Inflammatory macrophage treated with lipopolysaccharide for 1 hour (primary cell): ENCODE measurements around the gene TEX264.

Source experiments
- DNase-seq, 2 donors: peaks; one replicate each; pipeline ENCODE4 v3.0.0-alpha.2; 2020 to 2022

The TEX264 gene

GRCh38 chr3:51676102-51676640 is 5.1 kb downstream of the TEX264 start:
- DNase-seq = no peak

DNA sequence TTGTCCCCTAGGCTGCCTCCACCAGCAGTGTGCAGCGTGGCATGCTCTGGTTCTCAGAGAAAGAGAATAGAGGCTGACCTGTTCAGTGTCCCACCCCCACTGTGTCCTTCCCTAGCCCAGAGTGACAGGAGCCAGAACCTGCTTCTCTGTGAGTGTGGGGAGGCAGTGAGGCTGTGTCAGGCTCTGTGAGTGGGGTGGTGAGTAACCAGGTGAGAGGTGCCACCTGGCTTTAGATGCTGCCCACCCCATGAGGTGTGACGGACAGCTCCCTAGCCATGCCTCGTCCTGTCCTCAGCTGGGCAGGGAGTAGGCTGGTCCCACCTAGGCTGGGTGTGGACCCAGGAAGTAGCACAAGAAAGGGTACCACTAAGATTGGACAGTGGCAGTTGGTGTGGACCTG is 6.3 kb downstream of the TEX264 start:
- no peak for DNase-seq

- no peak for DNase-seq
Observed at GRCh38 chr3:51678186-51678585, 7.1 kb downstream of the TEX264 start.

GRCh38 chr3:51678641-51679040 is 7.6 kb downstream of the TEX264 start:
- DNase-seq = no peak

- no peak for DNase-seq
Observed at GRCh38 chr3:51679318-51679717, 8.3 kb downstream of the TEX264 start.

DNA sequence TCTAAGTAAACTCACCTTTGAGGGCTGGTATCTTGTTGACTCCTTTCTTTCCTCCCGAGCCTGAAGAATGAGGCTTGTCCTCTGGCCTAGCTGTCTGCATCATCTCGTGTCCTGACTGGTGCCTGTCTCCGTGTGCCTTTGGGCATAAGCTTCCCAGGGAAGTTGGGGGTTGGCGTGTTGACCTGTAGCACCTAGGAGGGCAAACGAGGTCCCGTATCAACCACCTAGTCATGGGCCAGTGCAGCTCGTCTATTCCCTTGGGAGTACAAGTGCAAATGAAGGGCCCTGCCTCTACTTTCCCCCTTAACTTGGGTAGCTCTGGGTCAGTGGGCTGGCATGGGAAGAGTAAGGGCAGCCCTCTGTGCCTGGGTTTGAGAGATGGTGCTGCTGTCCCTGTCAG is 8.7 kb downstream of the TEX264 start:
- DNase-seq = no peak

GRCh38 chr3:51680196-51680595 is 9.1 kb downstream of the TEX264 start:
- DNase-seq = no peak

GRCh38 chr3:51680663-51681230 is 9.7 kb downstream of the TEX264 start:
- DNase-seq = peak in 1 of 2 donors; percentile 67

- peak; percentile 70 to 72 for DNase-seq
Observed at GRCh38 chr3:51681453-51681852, 10.4 kb downstream of the TEX264 start.

DNA sequence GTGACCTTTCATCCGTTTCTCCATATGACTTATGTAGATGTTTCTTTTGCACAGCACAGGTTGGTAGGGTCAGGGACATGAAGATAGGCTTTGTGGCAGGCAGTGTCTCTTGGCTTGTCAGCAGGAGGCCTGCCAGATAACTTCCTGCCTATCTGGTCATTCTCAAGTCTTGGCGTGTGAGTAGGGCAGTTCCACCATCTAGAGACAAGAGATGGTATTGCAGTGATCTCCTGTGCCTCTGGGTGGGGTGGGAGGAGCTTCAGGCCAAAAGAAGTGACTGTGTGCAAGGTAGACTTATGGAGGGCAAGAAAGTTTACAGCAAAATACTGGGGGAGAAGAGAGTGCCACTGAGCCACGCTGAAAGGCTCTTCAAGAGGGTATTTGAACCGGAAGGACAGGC is 11.0 kb downstream of the TEX264 start:
- DNase-seq = peak; percentile 82 to 94

DNA sequence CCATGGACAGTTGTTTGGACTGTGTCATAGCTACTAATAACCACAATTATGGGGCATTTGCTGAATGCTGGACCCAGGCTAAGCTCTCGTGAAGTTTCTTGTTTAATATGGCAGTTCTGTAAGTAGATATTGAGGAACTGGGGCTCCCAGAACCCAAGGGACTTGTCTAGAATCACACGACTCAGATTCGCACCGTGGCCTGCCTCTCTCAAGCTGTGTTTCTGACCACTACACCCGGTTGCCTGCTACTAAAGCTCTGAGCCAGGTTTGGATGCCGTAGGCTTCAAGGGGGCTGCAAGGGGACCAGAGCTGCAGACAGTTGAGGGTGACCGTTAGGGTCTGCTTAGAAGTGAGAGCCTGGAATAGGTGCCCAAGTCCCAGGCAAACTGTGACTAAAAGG is 11.5 kb downstream of the TEX264 start:
- DNase-seq = no peak

DNA sequence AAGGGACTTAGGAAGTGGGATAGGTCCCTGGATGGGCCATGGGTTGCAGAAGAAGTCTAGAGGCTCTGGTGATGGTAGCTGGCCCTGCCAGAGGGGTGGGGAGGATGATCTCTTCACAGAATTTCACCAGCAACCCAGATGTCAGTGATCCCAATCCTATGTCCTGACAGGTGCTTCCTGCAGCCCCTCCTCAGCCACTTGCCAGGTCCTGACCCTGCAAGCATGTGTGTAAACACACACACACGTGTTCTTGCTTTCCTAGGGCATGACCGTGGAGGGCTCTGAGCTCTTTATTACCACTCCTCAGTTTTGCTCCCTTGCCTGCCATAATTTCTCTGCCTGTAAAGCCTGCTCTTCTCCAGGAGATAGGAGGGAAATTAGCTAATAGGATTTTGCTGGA is 12.5 kb downstream of the TEX264 start:
- DNase-seq = no peak

GRCh38 chr3:51684971-51685751 is 14.1 kb downstream of the TEX264 start:
- no peak for DNase-seq

- DNase-seq = no peak
Observed at GRCh38 chr3:51686056-51686455, 15.0 kb downstream of the TEX264 start.

DNA sequence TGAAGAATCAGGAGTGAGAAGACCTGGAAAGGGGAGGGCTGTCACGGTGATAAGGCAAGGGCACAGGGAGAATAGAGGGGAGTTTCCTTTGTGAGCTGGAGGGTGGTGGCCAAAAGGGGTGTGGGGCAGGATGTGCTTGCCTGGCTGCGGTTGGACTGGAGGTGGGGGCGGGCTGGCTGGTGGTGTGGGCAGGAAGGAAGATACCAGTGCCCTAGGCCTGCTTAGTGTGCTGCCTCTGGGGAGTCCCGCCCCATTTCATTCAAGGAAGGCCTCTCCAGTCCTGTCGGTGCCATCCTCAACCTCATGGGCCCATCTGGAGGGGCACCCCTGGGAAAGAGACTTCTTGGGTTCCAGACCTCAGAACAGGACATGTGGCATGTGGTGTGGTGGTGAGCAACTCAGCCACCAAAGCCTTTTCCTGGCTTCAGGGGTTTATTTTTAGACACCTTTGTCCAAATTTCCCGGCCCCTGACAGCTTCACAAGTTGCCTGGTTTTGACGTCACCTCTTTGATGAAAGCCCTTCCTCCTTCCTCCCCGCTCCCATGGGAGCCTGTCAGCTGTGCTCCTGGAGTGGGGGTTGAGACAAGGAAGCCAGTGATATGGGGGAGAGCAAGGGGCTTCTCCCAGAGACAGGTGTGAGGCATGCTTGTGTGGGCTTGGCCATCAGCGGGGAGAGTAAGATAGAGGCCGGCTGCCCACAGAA is 15.6 kb downstream of the TEX264 start:
- peak; percentile 59 to 82 for DNase-seq

- DNase-seq = no peak
Observed at GRCh38 chr3:51687431-51688205, 16.6 kb downstream of the TEX264 start.

DNA sequence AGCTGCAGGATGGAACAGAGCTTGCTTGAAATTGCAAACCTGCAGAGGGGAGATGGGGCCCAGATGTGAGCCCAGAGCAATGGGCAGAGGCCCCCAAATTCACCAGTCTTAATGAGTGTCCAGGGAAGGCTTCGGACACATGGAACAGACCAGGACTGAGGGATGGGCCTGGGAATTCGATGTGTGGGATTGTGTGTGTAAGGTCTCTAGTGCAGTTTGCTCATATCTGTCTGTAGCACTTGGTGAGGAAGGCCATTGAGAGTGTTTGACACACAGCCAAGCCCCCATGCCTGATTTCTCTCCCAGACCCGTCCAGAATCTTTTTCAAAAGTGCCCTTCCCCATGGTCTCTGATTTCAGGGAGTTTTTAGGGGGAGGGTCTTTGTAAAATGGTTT is 17.2 kb downstream of the TEX264 start:
- no peak for DNase-seq

GRCh38 chr3:51691021-51691420 is 20.0 kb downstream of the TEX264 start:
- DNase-seq = no peak

- no peak for DNase-seq
Observed at GRCh38 chr3:51691949-51692348, 20.9 kb downstream of the TEX264 start.

- no peak for DNase-seq
Observed at GRCh38 chr3:51692980-51693395, 21.9 kb downstream of the TEX264 start.

- DNase-seq = no peak
Observed at GRCh38 chr3:51696954-51697353, 25.9 kb downstream of the TEX264 start.

DNA sequence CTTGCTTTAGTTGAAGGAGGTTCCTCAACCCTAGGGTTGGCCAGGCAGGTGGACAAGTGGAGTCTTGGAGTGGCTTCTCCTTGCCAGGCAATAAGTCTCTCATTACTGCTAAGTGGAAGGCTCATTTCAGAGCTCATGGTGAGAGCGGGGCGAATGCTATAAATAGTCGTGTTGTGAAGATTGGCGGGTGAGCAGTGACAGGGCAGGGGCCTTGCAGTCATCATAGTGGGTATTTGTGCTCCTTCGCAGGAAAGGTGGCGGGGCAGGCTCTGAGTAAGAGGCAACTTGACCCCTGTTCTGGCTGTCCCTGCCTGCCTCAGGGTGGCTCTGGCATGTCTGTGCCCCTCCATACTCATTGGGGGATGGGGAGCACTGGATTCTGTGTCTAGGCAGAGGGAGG is 27.2 kb downstream of the TEX264 start:
- DNase-seq = no peak

DNA sequence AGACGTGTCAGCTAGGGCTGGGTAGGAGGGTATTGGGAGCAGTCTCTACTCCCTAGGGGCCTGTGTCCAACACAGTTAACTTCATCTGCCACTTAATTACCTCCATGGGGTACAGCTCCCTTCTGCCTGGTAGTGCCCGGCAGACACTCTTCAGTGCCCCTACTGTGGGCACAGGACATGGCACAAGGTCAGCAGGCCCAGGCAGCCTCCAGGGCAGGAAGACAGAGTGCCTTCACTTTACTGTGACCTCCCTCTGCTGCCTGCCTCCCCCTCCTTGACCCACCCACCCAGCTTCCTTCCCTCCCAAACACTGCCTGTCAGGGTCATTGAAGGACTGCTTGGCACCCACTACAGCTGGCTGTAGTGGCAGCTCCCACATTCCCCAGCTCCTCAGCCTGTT is 29.4 kb downstream of the TEX264 start:
- DNase-seq = no peak
